GM19035 (cell line): Measurements from ENCODE around the gene COL7A1.
A peak's percentile ranks its signal among the peaks of the same experiment; 100 is the strongest.
"Not testable (repeated sequence)": the region's sequence is repeated elsewhere in the genome, so short reads cannot be mapped to it uniquely, and the experiment has no call there.

ENCODE experiments used
- ATAC-seq: cut with Tn5 transposase; IDR thresholded peaks from one replicate; pipeline ENCODE4 v1.9.1; 2021; ENCODE audit not compliant: unreplicated experiment

COL7A1 gene

DNA sequence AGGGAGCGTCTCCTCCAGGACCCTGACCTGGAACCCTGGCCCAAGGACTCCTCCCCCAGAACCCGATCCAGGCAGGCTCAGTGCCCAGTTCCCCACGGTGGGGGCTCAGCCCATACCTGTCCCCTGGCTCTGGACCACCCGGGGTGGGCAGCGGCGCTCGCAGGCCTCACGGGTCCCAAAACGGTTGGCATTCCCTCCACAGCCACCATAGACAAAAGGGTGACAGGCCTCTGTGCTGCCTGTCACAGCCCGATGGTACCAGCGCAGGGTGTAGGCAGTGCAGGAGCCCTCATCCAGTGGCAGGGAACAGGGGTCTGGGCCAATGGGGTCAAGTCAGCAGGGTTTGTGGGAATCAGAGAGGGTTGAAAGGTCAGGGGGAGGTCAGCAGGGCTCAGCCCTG lies 30.5 kb downstream of the COL7A1 start:
- no peak for ATAC-seq

DNA sequence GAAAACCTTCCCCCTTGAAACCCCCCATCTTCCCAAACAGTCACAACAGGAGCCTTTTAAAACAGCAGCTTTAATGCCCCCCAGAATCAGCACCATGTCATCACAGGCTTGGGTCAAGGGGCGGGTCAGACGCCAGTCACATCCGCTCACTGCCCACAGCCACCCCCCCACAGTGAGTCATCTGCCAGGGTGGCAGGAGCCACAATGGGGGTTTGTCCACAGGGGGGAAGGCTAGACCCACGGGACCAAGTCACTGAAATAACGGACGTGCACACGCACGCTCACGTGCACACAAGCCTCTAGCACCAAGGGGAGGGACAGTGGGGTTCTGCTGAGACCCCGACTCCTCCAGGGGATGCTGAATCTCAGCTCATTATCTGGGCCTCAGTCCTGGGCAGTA lies 31.1 kb downstream of the COL7A1 start:
- no peak for ATAC-seq

DNA sequence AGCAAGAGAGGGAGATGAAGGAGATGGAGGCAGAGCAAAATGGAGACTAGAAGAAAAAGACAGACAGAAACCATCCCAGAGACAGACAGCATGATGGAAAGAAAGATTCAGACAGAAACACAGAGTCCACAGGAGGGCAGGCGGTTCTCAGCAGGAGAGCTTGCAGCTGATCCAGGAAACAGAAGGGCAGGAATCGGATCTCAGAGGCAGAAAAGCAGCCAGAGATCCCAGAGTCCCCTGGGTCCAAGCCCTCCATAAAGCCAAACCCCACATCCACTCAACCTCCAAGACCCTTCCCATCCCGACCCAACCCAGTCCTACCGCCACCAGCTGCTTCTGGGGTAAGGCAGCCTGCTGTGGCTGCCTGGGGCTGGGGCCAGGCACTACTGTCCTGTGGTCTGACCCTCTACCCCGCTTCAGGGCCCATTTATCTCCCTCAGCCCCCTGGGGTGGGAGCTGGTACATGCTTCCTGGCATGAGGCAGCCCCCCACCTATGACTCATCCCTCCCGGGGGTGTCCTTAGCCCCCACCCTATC lies 31.7 kb downstream of the COL7A1 start, which contains the start of gene UCN2:
Gene UCN2 (minus strand): TSS at position 400 of the 537 bp plus-strand sequence. CDS start 657 bp downstream, outside the sequence.
- ATAC-seq, result no peak

DNA sequence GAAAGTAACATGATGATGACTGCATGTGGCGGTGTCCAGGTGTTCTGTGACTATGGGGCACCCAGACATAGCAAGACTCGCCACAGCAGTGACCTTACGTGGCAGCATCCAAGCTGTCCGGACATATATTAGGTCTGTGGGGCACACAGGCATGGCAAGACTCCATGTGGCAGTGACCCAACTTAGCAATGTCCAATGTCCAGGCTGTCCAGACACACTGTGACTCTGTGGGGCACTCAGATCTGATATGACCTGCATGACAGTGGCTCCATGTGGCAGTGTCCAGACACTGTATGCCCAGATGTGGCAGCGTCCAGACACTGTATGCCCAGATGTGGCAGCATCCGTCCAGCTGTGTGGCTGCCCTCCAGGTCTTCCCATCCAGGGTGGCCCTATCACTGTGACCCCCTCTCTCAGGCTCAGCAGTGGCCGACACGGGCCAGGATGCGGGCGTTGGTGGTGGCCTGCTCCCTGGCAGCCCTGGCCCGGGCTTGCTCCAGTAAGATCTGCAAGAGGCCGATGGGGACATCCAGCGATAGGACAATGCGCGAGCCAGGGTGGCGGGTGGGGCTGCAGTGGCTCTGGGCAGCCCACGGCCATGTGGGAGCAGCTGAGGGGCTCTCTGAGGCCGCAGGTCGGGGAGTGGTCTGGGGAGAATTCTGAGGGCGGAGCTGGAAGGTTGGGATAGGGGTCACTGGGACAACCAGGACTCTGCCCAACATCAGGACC lies 32.6 kb downstream of the COL7A1 start:
- no peak for ATAC-seq

DNA sequence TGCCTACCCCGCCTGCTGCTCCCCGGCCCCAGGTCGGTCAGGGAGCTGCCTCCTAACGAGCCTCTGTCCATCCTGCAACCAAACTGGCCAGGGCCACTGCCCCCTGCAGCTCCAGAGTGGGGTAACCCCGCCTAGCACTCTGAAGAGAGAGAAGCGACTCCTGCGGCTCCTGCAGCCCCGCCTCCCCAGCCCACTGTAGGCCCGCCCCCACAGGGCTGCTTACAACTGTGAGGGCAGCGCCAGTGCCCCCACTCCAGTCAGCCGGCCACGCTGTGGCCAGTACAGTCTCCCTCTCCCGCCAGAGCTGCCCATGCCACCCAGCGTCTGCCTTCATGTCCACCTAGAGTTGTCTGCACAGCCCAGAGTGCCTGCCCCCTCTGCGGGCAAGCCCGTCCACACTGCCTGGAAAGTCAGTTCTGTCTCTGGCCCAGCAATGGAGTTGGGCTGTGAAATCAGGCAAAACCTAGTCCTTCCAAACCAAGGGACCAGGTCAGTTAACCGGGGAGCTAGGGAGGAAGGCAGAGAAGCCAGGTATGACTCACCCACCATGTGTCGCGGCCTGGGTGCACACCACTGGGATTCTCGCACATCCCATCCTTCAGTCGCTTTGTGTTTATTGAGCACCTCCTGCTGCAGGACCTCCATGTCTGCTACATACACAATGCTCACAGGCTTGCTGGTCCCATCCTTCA lies 33.9 kb downstream of the COL7A1 start:
- ATAC-seq, result no peak

DNA sequence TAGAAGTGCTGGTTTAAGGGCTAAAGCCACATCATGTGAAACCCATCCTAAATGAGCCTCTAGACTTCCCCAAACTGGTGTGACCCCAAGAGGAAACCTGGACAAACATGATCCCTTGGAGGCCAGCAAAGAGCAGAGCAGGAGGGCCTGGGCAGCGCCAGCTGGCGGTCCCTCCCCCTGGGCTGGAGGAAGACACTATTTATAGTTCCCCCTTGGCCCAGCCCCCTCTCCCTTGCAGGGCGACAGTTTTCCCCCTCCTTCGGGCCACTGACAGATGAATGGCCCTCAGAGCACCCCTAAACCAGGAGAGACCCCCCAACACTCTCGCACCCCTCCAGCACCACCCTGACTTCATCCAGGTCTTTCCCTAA lies 34.5 kb downstream of the COL7A1 start:
- ATAC-seq, result no peak

DNA sequence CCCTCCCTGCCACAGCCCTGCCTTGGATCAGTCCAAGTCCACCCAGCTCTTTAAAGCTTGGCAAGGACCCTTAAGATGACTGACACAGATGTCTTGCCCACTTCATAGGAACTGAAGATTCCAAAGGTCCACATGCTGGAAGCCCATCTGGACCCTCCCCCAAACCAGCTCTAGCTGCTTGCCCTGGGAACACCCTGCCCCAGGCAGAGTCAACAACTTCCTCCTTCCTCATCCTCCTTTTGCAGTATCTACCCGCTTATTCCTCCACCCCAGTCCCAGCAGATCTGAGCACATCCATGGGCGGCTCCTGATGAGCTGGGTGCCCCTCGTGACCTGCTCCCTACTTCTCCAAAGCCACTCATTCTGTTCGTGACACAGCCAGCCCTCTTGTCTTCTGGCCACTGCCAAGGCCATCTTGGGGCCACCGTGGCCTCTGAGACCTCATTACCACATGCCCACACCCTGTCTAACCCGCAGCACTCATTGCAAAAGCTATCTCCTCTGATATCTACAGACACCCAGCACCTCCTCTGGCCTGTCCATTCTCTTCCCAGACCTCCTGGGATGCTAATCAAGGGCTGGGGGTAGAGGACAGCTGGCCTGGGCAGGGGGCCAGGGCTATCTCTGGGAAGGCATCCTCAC lies 36.5 kb downstream of the COL7A1 start:
- ATAC-seq, result no peak

DNA sequence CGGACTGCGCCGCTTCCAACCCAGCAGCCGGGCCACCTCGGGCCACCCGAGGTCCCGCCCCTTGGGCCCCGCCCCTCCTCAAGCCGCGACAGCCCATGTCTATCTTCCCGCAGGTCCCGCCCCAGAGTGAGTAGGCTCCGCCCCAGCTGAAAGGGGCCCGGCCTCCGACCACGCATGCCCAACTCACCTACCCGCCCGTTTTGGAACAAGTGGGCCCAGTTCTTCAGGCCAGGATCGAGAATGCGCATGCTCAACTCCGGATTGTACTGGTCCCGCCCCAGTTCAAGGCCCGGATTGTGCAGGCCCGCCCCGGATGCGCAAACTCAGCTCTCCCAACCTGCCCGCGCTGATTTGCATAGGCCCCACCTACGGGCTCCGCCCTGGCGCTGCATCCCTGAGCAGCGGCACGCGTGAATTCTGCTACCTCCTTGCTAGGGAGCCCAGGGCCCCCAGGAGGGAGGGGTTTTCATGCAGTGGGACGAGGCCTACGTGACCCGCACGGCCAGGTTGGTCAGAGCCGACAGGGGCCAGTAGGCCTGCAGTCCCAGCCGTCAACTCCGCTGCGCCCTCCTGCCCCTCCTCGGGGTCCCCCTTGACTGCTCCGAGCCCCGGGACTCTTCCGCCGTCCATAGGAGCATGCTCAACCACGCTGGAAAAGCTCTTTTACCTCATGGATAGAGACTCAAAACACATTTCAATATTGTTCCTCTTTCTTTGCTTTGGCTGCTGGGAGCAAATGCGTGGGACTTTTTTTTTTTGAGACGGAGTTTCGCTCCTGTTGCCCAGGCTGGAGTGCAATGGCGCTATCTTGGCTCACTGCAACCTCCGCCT lies 38.1 kb downstream of the COL7A1 start, which contains the start of gene PFKFB4:
Gene PFKFB4 (minus strand): TSS at position 8 of the 831 bp plus-strand sequence. CDS start 26 bp downstream, outside the sequence.
- ATAC-seq, result peak; percentile 87

DNA sequence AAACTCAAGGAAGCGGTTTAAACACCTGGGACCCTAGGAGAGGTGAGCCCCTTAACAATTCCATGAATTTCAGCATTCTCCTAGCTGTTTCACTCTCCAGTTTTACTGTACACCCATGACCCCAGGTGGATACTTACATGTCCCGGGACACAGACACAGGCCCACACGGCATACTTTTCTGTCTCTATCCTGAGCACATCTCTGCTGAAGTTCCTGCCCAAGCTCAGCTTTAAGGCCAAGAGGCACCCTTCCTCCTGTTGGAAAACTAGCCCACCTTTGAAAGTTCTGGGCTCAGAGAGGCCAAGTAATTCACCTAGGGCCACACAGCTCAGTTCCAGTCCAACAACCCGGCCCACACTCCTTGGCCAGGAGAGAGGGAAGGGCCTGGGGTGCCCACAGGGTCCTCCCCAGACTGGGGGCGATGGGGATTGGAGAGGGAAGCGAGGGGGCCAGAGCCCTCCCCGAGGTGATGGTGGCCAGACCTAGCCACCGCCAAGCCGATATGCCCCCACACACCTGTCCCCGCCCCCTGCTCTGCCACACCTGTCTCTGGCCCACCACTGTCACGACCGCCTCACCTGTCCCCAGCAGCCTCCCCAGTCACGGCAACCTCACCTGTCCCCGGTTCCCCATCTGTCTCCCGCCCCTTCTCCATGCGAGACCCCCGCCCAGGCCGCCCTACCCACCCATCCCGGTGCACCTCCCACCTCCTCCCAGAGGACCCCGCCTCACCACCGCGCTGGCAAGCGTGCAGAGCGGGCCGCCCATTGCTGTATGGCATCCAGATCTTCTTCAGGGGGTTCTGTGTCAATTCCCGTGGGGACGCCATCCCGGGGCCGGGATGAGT lies 39.0 kb downstream of the COL7A1 start:
- no peak for ATAC-seq

DNA sequence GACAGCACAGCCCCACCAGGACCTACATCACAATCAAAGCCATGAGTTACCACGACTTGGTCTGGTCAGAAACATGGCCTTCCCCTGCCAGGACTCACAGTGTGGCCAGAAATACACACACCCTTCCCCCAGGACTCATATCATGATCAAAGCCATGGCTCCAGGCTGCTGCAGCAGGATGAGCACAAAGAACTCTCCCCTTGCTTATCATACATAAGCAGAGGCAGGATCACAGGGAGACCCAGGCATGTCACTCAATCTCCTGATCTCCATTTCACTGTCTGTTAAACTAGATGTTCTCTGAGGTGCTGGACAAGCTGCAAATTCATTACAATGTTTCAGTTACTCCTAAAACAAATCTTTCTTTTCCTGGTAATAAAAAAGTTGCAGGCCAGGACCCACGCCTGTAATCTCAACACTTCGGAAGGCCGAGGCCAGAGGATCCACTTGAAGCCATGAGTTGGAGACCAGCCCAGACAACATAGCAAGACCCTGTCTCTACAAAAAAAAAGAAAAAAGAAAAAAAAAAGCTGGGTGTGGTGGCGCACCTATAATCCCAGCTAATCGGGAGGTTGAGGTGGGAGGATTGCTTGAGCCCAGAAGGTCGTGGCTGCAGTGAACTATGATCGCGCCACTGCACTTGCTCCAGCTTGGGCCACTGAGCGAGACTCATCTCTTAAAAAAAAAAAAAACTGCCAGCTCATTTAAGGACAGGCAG lies 39.7 kb downstream of the COL7A1 start:
- no peak for ATAC-seq

DNA sequence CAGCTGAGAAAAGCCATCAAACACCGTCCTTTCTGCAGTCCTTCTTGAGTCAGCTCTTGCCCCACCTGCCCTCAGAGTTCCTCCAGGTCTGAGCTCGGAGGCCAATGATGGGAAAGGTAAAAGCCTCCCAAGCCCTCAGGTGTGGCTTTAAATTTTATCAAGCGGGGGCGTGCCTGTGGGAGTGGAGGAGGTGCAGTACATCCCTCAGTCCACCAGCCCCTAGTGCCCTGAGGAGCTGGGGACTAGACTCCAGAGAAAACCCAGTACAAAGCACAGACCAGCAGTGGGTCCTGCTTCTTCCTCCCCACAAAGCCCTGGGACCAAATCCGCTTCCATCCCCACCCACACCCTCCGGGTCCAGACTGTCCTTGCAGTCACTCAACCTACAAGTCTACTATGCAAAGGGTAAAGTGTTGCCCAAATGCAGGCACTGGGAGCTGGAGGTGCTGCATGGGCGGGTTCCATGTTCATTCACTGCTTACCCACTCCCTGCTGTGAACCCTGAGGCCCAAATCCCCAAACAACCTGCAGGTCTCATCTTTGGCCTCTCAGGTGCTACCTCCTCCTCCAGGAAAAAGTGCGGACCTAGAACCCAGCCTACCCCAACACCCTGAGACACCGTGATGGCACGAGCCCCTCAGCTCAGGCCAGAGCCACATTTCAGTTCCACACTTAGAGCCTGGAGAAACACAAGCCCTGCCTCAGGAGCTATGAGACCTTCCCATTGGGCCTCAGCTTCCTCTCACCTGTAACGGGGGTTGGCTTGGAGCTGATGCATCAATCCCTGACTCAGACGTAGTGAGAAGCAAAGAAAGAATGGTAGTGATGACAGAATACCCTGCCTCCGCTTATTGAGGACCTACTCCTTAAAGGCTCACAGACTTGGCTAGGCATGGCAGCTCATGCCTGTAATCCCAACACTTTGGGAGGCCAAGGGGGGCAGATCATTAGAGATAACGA lies 41.0 kb downstream of the COL7A1 start:
- no peak for ATAC-seq

DNA sequence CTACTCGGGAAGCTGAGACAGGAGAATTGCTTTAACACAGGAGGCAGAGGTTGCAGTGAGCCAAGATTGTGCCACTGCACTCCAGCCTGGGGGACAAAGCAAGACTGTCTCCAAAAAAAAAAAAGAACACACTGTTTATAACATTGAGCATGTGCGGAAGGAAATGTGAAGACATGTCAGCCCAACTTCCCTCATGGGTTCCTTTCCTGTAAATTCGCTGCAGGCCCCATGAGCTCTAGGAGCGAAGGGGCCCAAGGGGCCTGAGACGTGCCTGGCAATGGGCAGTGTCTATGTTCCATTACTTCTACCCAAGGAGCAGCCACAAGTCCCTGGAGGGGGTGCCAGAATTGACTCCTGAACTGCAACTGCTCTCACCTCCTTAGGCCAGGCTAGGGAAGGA lies 41.8 kb downstream of the COL7A1 start:
- no peak for ATAC-seq

DNA sequence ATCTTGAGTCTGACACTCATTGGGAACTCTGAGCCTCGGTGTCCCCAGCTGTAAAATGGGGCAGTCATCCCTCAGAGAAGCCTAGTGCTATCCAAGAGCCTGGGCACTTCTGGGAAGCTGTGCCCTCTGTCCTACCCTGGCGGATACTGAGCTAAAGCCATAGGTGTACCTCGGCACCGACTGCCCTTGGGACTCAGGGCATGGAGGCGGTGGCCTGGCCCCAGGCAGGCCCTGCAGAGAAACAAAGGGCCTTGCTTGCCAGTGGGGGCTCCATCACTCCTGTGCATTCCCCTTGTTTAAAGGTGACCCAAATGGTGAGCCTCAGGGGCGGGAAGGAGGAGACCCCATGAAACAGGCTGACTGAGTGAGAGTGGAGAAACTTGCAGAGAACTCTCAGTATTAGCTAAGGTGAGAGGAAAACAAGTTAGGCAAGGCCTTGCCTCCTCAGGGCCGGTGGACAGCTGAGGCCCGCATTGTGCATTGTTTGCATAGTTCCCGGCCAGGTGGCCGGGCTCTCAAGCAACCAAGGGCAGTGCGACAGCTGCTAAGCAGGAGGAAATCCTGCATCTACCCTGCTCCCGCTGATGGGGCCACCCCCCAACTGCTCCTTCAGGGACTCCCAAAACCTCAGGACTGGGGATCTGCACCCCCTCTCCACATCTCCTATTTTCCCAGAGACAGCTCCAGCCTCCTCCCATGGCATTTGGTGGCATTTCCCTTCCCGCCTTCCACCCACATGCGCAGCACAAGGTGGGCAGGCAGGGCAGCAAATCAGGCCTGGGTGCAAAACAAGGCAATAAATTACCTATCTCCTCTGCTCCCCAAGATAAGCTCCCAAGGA lies 42.8 kb downstream of the COL7A1 start:
- no peak for ATAC-seq

DNA sequence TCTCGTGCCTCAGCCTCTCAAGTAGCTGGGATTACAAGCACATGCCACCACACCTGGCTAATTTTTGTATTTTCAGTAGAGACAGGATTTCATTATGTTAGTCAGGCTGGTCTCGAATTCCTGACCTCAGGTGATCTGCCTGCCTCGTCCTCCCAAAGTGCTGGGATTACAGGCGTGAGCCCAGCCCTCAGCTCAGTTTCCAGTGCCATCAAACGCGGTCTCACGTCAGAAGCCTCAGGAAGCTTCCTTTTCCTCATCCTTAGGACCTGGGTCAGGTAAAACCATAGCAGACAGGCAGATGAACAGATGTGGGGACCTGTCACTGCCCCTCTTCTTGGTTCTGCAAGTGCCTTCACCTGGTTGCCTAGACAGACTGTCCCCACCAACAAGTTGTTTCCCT lies 43.5 kb downstream of the COL7A1 start:
- not testable (repeated sequence) for ATAC-seq

DNA sequence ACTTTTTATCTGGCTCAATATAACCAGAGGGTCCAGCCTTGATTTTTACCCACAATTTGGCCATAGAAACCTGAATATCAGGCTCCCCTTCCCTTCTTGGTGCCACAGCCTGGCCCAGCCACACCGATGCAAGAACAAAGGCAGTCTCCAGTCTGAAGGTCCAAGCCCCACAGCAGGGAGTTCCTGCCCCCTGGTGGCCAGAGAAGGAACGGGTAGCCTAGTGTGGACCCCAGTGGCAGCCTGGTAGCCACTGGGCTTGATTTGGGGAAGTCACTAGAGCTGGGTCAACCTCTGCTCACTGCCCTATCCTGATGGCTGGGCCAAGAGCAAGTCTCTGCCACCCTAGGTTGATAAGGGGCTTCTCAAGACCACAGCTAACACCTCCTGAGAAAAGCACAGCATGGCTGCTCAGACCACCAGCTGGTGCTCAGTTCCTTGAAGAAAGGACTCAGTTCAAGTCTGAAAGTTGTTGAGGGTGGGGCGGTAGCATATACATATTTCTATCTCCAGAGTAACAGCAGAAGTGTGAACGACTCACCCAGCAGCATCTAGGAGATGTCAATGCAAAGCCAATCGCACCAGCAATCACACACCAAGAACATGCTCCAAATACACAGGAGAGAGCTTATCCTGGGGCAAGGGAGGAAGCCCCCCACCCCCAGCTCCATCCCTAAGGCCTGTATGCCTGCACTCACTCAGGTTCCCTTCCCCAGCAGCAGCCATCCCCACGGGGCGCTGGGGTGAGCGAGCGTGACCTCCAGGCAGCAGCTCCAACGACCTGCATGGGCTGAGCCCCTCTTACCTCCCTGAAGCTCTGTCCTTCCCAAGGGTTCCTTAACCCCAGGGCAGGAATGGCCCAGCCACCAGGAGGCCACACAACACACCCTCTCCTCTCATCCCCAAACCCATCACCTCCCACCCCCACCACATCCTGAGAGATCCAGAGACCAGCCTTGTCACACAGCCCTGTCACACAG lies 46.1 kb downstream of the COL7A1 start:
- ATAC-seq, result no peak

DNA sequence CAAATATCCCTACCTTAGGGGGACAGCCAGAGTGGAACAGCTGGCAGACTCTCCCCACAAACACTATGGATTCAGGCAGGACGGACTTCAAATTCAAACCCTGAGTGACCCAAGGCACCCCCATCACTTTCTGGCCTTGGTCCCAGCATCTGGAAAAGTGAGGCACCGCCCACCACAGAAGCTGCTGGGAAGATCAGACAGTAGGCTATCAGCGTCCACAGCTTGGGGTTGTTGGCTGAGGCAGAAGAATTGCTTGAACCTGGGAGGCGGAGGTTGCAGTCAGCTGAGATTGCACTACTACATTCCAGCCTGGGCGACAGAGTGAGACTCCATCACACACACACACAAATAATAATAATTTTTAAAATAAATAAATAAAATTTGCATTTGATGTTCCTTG lies 47.0 kb downstream of the COL7A1 start:
- no peak for ATAC-seq
